Cardiac atrium fibroblast (primary cell): ENCODE measurements around the gene MUC12. TPM values are rescaled to one million over a fixed set of nuclear protein-coding genes. Genes with fewer than 3 reads are reported as not detected.

Experiments
- total RNA-seq: library from RNA; depleted of rRNA; stranded (reverse); fragments of >200 nt; gene quantifications from 2 replicates; pipeline ENCODE4 v1.2.3, GENCODE V29; 2015

Gene MUC12
- total RNA-seq: 5.7 TPM in 1 of 2 replicates, not detected in the other

DNA sequence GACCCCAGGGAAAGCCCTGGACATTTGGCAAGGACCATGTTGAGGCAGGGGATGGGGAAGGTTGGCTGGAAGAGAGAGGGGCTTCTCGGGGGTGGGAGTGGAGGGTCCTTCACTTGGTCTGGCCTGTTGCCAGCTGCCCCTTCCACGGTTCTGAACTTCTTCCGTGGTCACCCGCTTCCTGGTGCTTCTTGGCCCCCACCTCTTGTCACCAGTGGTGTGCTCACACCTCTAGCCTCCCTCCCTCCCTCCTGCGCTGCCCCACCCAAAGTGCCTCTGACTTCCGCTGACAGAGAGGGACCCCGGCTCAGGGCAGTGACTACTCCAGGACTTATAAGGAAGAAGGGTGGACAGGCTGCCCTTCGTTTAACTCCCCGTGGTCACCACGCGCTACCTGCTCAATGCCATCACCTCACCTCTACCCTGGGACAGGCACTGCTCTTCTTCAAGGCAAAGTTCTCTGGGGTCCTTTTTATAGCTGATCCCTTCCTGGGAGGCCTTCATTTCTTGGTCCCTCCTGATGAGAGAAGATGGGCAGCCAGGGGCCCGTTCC, at the start of gene MUC12:
Gene MUC12 (plus strand): TSS at position 500 of the 550 bp plus-strand sequence. CDS start 58 bp downstream, outside the sequence.

GRCh38 chr7:100949227-100949932, 20.0 kb upstream of the MUC12 start, which contains the start of gene MUC3A:
TSS of gene MUC3A (plus strand) at chr7:100949534. CDS start at chr7:100949625, 91 bp downstream.

Other genes with a start within 250 kb of the MUC12 start
- not detected in 2 replicates for gene EPO, start 249.1 kb upstream of the MUC12 start, total RNA-seq
- not detected in 2 replicates for gene ZAN, start 236.0 kb upstream of the MUC12 start, total RNA-seq
- 44.4 and 46.8 TPM in 2 replicates for gene EPHB4, start 142.0 kb upstream of the MUC12 start, total RNA-seq
- gene SLC12A9, start 116.9 kb upstream of the MUC12 start, total RNA-seq: 13.4 and 16.2 TPM in 2 replicates
- 88.0 and 92.2 TPM in 2 replicates for gene TRIP6, start 102.2 kb upstream of the MUC12 start, total RNA-seq
- 43.1 and 52.2 TPM in 2 replicates for gene SRRT, start 94.5 kb upstream of the MUC12 start, total RNA-seq
- 0.49 and 6.0 TPM in 2 replicates for gene UFSP1, start 79.8 kb upstream of the MUC12 start, total RNA-seq
- 0.16 TPM in 1 of 2 replicates, not detected in the other for gene ACHE, start 73.7 kb upstream of the MUC12 start, total RNA-seq
- not detected in 2 replicates for gene MUC3A, start 20.0 kb upstream of the MUC12 start, total RNA-seq
- gene MUC17, start 50.5 kb downstream of the MUC12 start, total RNA-seq: not detected in 2 replicates
- 10.8 and 14.7 TPM in 2 replicates for gene TRIM56, start 115.9 kb downstream of the MUC12 start, total RNA-seq
- 2,658 and 2,684 TPM in 2 replicates for gene SERPINE1, start 157.5 kb downstream of the MUC12 start, total RNA-seq
- 128 and 158 TPM in 2 replicates for gene AP1S1, start 184.9 kb downstream of the MUC12 start, total RNA-seq
- 0.18 and 0.65 TPM in 2 replicates for gene VGF, start 196.0 kb downstream of the MUC12 start, total RNA-seq
- not detected in 2 replicates for gene NAT16, start 210.7 kb downstream of the MUC12 start, total RNA-seq
- gene MOGAT3, start 231.5 kb downstream of the MUC12 start, total RNA-seq: not detected in 2 replicates
- gene PLOD3, start 248.0 kb downstream of the MUC12 start, total RNA-seq: 107 and 134 TPM in 2 replicates
- 135 and 156 TPM in 2 replicates for gene ZNHIT1, start 248.6 kb downstream of the MUC12 start, total RNA-seq